Stimulated activated CD4-positive, alpha-beta T cell treated with anti-CD3 and anti-CD28 coated beads, Interleukin-15, amount 100 ng/mL, for 48 hours (primary cell): ENCODE measurements around the gene SENP7.
"Not testable (repeated sequence)": the region's sequence is repeated elsewhere in the genome, so short reads cannot be mapped to it uniquely, and the experiment has no call there.

Experiments used
- DNase-seq, 2 donors: peaks; one replicate each; pipeline ENCODE4 v3.0.0-alpha.2; 2020; ENCODE audit warnings: low read depth in 2 of 2

SENP7 gene

GRCh38 chr3:101454629-101455028 lies 58.4 kb downstream of the SENP7 start:
- no peak for DNase-seq

GRCh38 chr3:101453961-101454360 lies 59.1 kb downstream of the SENP7 start:
- no peak for DNase-seq

GRCh38 chr3:101438641-101439040 lies 74.4 kb downstream of the SENP7 start:
- DNase-seq, result not testable (repeated sequence)

GRCh38 chr3:101433652-101434051 lies 79.4 kb downstream of the SENP7 start:
- no peak for DNase-seq

- DNase-seq, result peak in 1 of 2 donors; percentile 3
Observed at GRCh38 chr3:101423984-101424888, 88.8 kb downstream of the SENP7 start.

- DNase-seq, result no peak
Observed at GRCh38 chr3:101418851-101419250, 94.2 kb downstream of the SENP7 start.

- no peak for DNase-seq
Observed at GRCh38 chr3:101414121-101414520, 98.9 kb downstream of the SENP7 start.

- DNase-seq, result no peak
Observed at GRCh38 chr3:101413656-101414055, 99.4 kb downstream of the SENP7 start.

- DNase-seq, result no peak
Observed at GRCh38 chr3:101391413-101391950, 121.5 kb downstream of the SENP7 start.

- no peak for DNase-seq
Observed at GRCh38 chr3:101388706-101389105, 124.3 kb downstream of the SENP7 start.

- no peak for DNase-seq
Observed at GRCh38 chr3:101387351-101387750, 125.7 kb downstream of the SENP7 start.

- no peak for DNase-seq
Observed at GRCh38 chr3:101384426-101384825, 128.6 kb downstream of the SENP7 start.

GRCh38 chr3:101383656-101384055 lies 129.4 kb downstream of the SENP7 start:
- no peak for DNase-seq

GRCh38 chr3:101383156-101383575 lies 129.8 kb downstream of the SENP7 start:
- DNase-seq, result no peak

- no peak for DNase-seq
Observed at GRCh38 chr3:101381809-101382208, 131.2 kb downstream of the SENP7 start.

GRCh38 chr3:101379658-101380376 lies 133.2 kb downstream of the SENP7 start:
- no peak for DNase-seq

- DNase-seq, result no peak
Observed at GRCh38 chr3:101377796-101378195, 135.2 kb downstream of the SENP7 start.

- DNase-seq, result no peak
Observed at GRCh38 chr3:101377209-101377608, 135.8 kb downstream of the SENP7 start.

GRCh38 chr3:101375586-101375985 lies 137.4 kb downstream of the SENP7 start:
- DNase-seq, result no peak

GRCh38 chr3:101362406-101362805 lies 150.6 kb downstream of the SENP7 start:
- no peak for DNase-seq

GRCh38 chr3:101351829-101352228 lies 161.2 kb downstream of the SENP7 start:
- no peak for DNase-seq

GRCh38 chr3:101340591-101340990 lies 172.4 kb downstream of the SENP7 start:
- no peak for DNase-seq

GRCh38 chr3:101333883-101334282 lies 179.1 kb downstream of the SENP7 start:
- DNase-seq, result no peak
